Activated T-cell treated with anti-CD3 and anti-CD28 coated beads for 48 hours (primary cell): ENCODE measurements around the gene UBAC2.
A peak's percentile ranks its signal among the peaks of the same experiment; 100 is the strongest.

Experiments
- DNase-seq: peaks from one replicate; pipeline ENCODE4 v3.0.0-alpha.2; 2020; ENCODE audit warnings: low read depth

UBAC2 gene

GRCh38 chr13:99418103-99418842 is 217.6 kb downstream of the UBAC2 start:
- no peak for DNase-seq

- no peak for DNase-seq
Observed at GRCh38 chr13:99418843-99419140, 218.1 kb downstream of the UBAC2 start.

- no peak for DNase-seq
Observed at GRCh38 chr13:99419591-99420243, 219.1 kb downstream of the UBAC2 start.

DNA sequence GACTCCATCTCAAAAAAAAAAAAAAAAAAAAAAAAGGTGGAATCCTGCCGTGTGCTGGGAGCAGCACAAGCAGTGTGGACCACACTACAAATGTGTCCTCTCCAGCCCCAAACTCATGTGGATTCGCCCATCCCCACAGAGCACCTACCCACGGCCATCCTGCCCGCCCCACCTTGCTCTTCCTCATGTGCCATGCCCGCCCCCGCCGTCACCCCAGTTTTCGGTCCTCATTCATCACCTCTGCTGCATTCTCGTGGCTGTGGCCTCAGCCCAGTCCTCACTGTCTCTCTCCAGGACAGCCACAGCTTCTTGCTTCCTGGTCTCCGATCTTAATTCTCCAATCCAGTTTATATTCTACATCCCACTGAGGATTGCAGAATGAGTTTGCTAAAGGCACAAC is 220.6 kb downstream of the UBAC2 start:
- DNase-seq: no peak

GRCh38 chr13:99421758-99422585 is 221.3 kb downstream of the UBAC2 start:
- DNase-seq: no peak

DNA sequence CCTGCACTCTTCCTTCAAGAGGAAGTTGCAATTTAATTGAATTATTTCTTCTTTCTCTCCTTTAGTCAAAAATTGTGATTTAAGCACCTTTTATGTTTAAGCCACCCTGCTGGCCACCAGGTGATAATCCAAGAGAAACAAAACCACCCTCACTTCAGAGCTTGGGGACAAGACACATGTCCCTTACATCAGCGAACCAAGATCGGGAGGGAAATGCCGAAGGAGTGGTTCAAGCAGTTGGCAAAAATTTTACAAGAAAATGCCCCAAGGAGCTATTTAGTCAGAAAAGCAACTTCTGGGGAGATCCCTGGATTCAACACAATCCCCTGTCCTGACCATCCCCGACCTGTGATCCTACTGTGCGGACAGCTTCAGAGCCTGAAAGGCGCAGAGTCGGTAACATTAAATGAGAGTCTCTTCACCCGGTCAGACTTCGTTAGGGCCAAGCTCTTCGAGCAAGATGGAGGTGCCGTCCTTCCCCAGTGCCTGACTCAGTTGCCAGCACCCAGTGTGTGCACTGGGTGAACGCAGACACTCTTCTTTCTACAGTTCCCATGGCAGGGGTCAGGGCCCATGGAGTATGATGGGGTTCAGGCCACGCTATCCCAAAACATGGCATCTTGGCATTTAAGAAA is 222.0 kb downstream of the UBAC2 start:
- no peak for DNase-seq

DNA sequence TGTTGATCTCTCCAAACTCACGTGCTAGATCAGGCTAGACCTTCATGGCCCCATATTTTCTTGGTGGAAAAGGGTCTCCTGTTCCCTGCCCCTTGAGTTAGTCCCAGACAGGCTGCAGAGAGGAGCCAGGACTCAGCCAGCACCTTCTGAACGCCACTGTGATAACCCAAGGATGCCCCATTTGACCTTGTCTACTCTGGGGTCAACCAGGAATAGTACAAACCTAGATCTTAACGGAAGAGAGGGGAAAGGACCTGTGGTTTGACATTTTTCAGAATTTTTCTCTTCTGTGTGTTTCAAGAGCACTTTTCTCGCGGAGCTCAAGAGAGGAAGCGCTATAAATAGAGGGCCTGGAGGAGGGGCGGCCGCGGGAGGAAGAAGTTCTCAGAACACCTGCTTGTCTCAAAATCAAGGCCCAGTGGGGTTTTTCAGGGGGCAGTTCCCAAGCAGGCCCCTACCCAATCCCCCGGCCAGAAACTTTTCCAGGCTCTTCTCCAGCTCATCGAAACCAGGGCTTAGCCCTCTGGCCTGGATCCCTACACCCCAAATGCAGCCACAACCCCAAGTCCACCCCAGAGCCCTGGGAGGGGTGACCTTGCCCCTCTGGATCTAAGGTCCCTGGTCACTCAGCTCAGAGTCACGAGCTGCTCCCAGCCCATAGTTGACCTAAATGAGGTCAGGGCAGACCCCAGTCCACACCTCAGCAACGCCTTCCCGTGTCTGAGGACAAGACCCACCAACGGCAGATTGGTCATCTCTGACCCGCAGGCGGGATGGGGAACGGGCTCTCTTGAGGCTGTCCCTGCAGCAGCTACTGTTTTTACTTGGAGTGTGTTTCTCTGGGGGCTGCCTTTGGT is 225.1 kb downstream of the UBAC2 start:
- DNase-seq: no peak

GRCh38 chr13:99426426-99426825 is 225.8 kb downstream of the UBAC2 start:
- no peak for DNase-seq

DNA sequence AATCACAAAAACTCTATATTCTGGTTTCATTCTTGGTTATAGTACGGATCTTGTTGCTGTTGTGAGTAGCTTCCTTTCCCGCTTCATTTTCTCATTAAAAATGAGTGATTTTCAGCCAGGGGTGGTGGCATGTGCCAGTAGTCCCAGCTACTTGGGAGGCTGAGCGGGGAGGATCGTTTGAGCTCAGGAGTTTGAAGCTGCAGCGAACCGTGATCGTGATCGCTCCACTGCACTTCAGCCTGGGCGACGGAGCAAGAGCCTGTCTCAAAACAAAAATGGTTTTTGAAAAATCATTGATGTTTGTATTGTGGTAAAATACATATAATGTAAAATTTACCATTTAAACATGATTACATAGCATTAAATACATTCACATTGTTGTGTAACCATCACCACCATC is 229.0 kb downstream of the UBAC2 start:
- no peak for DNase-seq

DNA sequence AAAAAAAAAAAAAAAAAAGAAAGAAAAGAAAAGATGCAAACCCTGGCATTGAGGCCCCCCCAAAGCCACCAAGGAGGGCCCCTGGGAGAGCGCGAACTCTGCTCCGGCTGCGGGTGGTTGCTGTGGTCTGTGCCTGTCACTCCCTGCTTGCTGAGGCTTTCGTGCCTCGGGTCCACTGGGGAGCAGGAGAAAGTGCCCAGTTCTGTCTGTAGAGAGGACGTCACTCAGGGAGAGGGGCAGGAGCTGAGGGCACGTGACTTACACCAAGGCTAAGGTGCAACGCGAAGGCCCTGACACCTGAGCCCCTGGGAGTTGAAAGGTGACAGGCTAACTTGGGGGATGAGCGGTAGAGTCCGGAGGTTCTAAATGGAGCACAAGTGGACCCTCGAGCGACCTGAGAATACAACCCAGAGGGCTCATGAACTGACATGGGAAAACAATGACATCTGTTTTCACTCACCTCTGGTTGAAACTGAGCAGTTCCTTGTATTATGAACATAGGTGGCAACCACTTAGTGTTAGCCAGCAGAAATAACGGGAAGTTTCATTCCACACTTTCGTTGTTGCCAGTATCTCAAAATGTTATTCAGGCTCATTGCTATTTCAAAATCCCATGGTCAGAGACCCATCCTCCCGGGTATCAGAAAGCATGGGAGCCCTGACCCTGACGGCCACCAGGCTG is 231.4 kb downstream of the UBAC2 start:
- DNase-seq: no peak

GRCh38 chr13:99432609-99433542 is 232.2 kb downstream of the UBAC2 start:
- peak; percentile 88 for DNase-seq

GRCh38 chr13:99433543-99434075 is 233.0 kb downstream of the UBAC2 start:
- DNase-seq: no peak

DNA sequence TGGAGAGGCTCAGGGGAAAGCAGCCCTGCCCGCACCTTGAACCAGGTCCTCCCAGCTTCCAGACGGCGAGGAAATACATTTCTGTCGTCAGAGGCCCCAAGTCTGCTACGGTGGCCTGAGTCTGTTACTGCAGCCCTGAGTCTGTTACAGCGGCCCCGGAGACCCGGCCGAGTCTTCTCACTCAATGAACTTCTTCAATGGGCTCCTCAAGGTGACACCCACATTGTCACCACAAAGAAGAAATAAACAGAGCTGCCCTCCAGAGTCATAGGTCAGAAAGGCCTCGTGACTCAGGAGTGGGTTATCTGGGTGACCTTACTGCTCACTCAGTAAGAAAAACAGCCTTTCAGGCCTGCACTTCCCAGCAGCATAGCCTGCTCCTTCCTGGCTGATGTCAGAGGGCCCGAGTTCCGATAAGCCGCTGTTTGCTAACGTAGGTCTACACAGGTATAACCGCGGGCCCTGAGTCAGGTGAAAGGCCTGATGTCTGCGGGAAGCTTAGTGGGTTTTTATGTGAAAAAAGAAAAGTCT is 233.7 kb downstream of the UBAC2 start:
- peak; percentile 76 for DNase-seq

- DNase-seq: no peak
Observed at GRCh38 chr13:99435116-99435515, 234.5 kb downstream of the UBAC2 start.

- no peak for DNase-seq
Observed at GRCh38 chr13:99435998-99436397, 235.3 kb downstream of the UBAC2 start.
